ENCODE results near the gene CNNM1. TPM values are rescaled to one million over a fixed set of nuclear protein-coding genes. Genes with fewer than 3 reads are reported as not detected.
A peak's percentile ranks its signal among the peaks of the same experiment; 100 is the strongest.

The CNNM1 gene
- total RNA-seq, 1 donor from 2014 or later = 2.5 TPM

- peaks cover 31% of the 10 kb centered on the region for H3K27me3 ChIP-seq (ENCODE audit: insufficient read depth, low read length)
- H2AFZ ChIP-seq (ENCODE audit: low read depth, low read length) = peak overlapping the region; percentile 80
- H3K9me3 ChIP-seq (ENCODE audit: insufficient read depth, low read depth, low read length) = no peaks in the 10 kb centered on the region
- H3K79me2 ChIP-seq (ENCODE audit: insufficient read depth, low read length) = no peaks in the 10 kb centered on the region
- TF ChIP-seq CTCF (IDR thresholded peaks at IDR 0.05; ENCODE audit: insufficient read depth, low read depth, low read length) (no peak), EZH2 (IDR thresholded peaks at IDR 0.05; ENCODE audit: insufficient read depth, low read length) (peak; percentile 83)
- no peaks in the 10 kb centered on the region for H3K4me1 Mint-ChIP-seq (ENCODE audit: low read depth, unreplicated experiment)
- H3K9me3 Mint-ChIP-seq (ENCODE audit: unreplicated experiment) = peaks cover 2% of the 10 kb centered on the region
- no peaks in the 10 kb centered on the region for H3K36me3 ChIP-seq (ENCODE audit: insufficient read depth, low read length)
- peaks cover 18% of the 10 kb centered on the region for H3K27me3 Mint-ChIP-seq (ENCODE audit: low read depth, unreplicated experiment)
- no peaks in the 10 kb centered on the region for H3K36me3 Mint-ChIP-seq (ENCODE audit: low read depth, unreplicated experiment)
- H3K4me2 ChIP-seq (ENCODE audit: low read length) = peak overlapping the region; percentile 84
- H3K9ac ChIP-seq (ENCODE audit: low read length) = no peak overlapping the region
- peak overlapping the region; percentile 79 for H3K4me3 Mint-ChIP-seq (ENCODE audit: unreplicated experiment)
- H3K27ac ChIP-seq (ENCODE audit: low read depth, low read length) = no peak overlapping the region
- H3K4me3 ChIP-seq (ENCODE audit: insufficient read depth, low read depth, low read length) = peak overlapping the region; percentile 45
- FAIRE-seq = no peak
- no peaks in the 10 kb centered on the region for H3K4me1 ChIP-seq (ENCODE audit: insufficient read depth, low read length)
- H4K20me1 ChIP-seq (ENCODE audit: insufficient read depth, low read length) = no peaks in the 10 kb centered on the region
- DNase-seq (ENCODE audit: low read depth) = no peak
- H3K27ac Mint-ChIP-seq (ENCODE audit: unreplicated experiment) = no peak overlapping the region
These were observed 594 bp downstream of the CNNM1 start for GRCh38 chr10:99329554-99330346.

GRCh38 chr10:99330347-99330924 lies 1.3 kb downstream of the CNNM1 start:
- FAIRE-seq (no peak), DNase-seq (ENCODE audit: low read depth) (no peak)
- Mint-ChIP-seq H3K9me3 (ENCODE audit: unreplicated experiment) (peaks cover 2% of the 10 kb centered on the region), H3K36me3 (ENCODE audit: low read depth, unreplicated experiment) (no peaks in the 10 kb centered on the region), H3K4me1 (ENCODE audit: low read depth, unreplicated experiment) (no peaks in the 10 kb centered on the region), H3K4me3 (ENCODE audit: unreplicated experiment) (peak overlapping the region; percentile 77), H3K27me3 (ENCODE audit: low read depth, unreplicated experiment) (peaks cover 18% of the 10 kb centered on the region), H3K27ac (ENCODE audit: unreplicated experiment) (no peak overlapping the region)
- peak overlapping the region; percentile 80 for H2AFZ ChIP-seq (ENCODE audit: low read depth, low read length)
- peaks cover 31% of the 10 kb centered on the region for H3K27me3 ChIP-seq (ENCODE audit: insufficient read depth, low read length)
- peak overlapping the region; percentile 84 for H3K4me2 ChIP-seq (ENCODE audit: low read length)
- no peak overlapping the region for H3K9ac ChIP-seq (ENCODE audit: low read length)
- H3K36me3 ChIP-seq (ENCODE audit: insufficient read depth, low read length) = no peaks in the 10 kb centered on the region
- H3K9me3 ChIP-seq (ENCODE audit: insufficient read depth, low read depth, low read length) = no peaks in the 10 kb centered on the region
- TF ChIP-seq EZH2 (IDR thresholded peaks at IDR 0.05; ENCODE audit: insufficient read depth, low read length) = peak; percentile 40
- TF ChIP-seq CTCF (IDR thresholded peaks at IDR 0.05; ENCODE audit: insufficient read depth, low read depth, low read length) = no peak
- no peak overlapping the region for H3K27ac ChIP-seq (ENCODE audit: low read depth, low read length)
- no peaks in the 10 kb centered on the region for H4K20me1 ChIP-seq (ENCODE audit: insufficient read depth, low read length)
- H3K79me2 ChIP-seq (ENCODE audit: insufficient read depth, low read length) = no peaks in the 10 kb centered on the region
- H3K4me1 ChIP-seq (ENCODE audit: insufficient read depth, low read length) = no peaks in the 10 kb centered on the region
- H3K4me3 ChIP-seq (ENCODE audit: insufficient read depth, low read depth, low read length) = peak overlapping the region; percentile 45

All from astrocyte (in vitro differentiated cells and primary cell).